Sigmoid colon (tissue), 7 donors: ENCODE results near the gene ACBD6. TPM values are rescaled to one million over a fixed set of nuclear protein-coding genes. Genes with fewer than 3 reads are reported as not detected.

ENCODE experiments used
- DNase-seq: peaks from one replicate; pipeline ENCODE4 v3.0.0-alpha.2; 2019
- H3K27ac ChIP-seq, 4 donors: fragments of 200-600 bp; sonication (generic); one replicate each; pipeline ENCODE4 v1.5.1; 2016 to 2019; ENCODE audit warnings: mild to moderate bottlenecking in 1 of 4
- H3K27me3 ChIP-seq, 3 donors: fragments of 200-600 bp; sonication (generic); one replicate each; pipeline ENCODE4 v1.5.1; 2019; ENCODE audit warnings: mild to moderate bottlenecking in 1 of 3
- H3K36me3 ChIP-seq, 4 donors: fragments of 200-600 bp; sonication (generic); one replicate each; pipeline ENCODE4 v1.5.1; 2016 to 2019
- H3K4me1 ChIP-seq, 4 donors: fragments of 200-600 bp; sonication (generic); one replicate each; pipeline ENCODE4 v1.5.1; 2017 to 2019
- H3K4me3 ChIP-seq, 4 donors: fragments of 200-600 bp; sonication (generic); one replicate each; pipeline ENCODE4 v1.5.1; 2017 to 2019; ENCODE audit warnings: mild to moderate bottlenecking in 2 of 4, moderate library complexity in 1 of 4
- H3K9me3 ChIP-seq, 4 donors: fragments of 200-600 bp in 3 of 4; sonication (generic) in 3 of 4; one replicate each; pipeline versions ENCODE4 v1.5.1 to v1.6.1; 2013 to 2019
- CTCF ChIP-seq, 4 experiments: fragments of 450-650 bp in 3 of 4; fragments of 200-600 bp in 1 of 4; IDR thresholded peaks; one replicate each; pipeline ENCODE4 v1.5.1; 2016 to 2019; ENCODE audit warnings: antibody characterized with exemption in 4 of 4, mild to moderate bottlenecking in 3 of 4, moderate library complexity in 2 of 4
- EP300 ChIP-seq, 4 donors: sonication (generic); formaldehyde crosslinking; IDR thresholded peaks; one replicate each; pipeline ENCODE4 v1.6.1; 2017; ENCODE audit warnings: antibody characterized with exemption in 4 of 4
- POLR2A ChIP-seq, 2 donors: fragments of 450-650 bp; IDR thresholded peaks; one replicate each; pipeline ENCODE4 v1.6.1; 2016; ENCODE audit warnings: antibody characterized with exemption in 2 of 2, mild to moderate bottlenecking in 2 of 2, moderate library complexity in 2 of 2
- POLR2AphosphoS5 ChIP-seq, 4 donors: sonication (generic); formaldehyde crosslinking; IDR thresholded peaks; one replicate each; pipeline ENCODE4 v1.6.1; 2017; ENCODE audit warnings: antibody characterized with exemption in 4 of 4
- WGBS, 2 donors: extraction: QIAGEN DNeasy Blood & Tissue Kit; methylation state at CpG; one replicate each; pipeline ENCODE4 v1.1.7; 2013; 5-methylcytosine and 5-hydroxymethylcytosine counted together
- intact Hi-C: fragments of 100-400 bp; cut with DNase I; formaldehyde crosslinking; loops from one replicate; pipeline ENCODE4 v1.15.1; 2023
- polyA plus RNA-seq, 3 donors: library from polyadenylated mRNA; stranded (reverse); fragments of 200-250 nt; gene quantifications; one replicate each; pipeline ENCODE4 v1.2.3, GENCODE V29; 2013
- total RNA-seq, 4 donors: library from RNA; depleted of rRNA; stranded (reverse); fragments of >200 nt; gene quantifications; one replicate each; pipeline ENCODE4 v1.1.0, GENCODE V29; 2016
- donor health status: healthy with polysubstance abuse.
- donor health status: Bipolar disorder and iron deficiency.
- donor health status: healthy.

ACBD6 gene
- total and polyA plus RNA-seq, 7 donors = 11.4 to 40.8 (median 35.5) TPM

- peak overlapping the region; percentile 74 to 93 (median 84) for H3K4me3 ChIP-seq
- intact Hi-C loops = loop anchor here (10.0 kb wide), 2 partner anchors 133 to 533 kb away; partner anchors contain the start of genes MR1 and XPR1
- no peak for DNase-seq
- no peaks in the 10 kb centered on the region for H3K9me3 ChIP-seq
- WGBS, 2 donors = 0 to 1% methylated on average over 18 of the region's 18 CpGs
- TF ChIP-seq POLR2AphosphoS5 (IDR thresholded peaks at IDR 0.05) (no peak), POLR2A (IDR thresholded peaks at IDR 0.05) (no peak), CTCF (IDR thresholded peaks at IDR 0.05) (no peak), EP300 (IDR thresholded peaks at IDR 0.05) (no peak)
- H3K27me3 ChIP-seq = no peaks in the 10 kb centered on the region
- H3K27ac ChIP-seq = peak overlapping the region; percentile 86 to 96 (median 90)
- H3K36me3 ChIP-seq = no peaks in the 10 kb centered on the region
- H3K4me1 ChIP-seq = peaks cover 0 to 24% (median 15%) of the 10 kb centered on the region in 4 donors
Observed at GRCh38 chr1:180501865-180502360, 464 bp downstream of the ACBD6 start.

GRCh38 chr1:180500689-180501088 is 1.7 kb downstream of the ACBD6 start:
- intact Hi-C loops = loop anchor here (10.0 kb wide), 2 partner anchors 134 to 534 kb away; partner anchors contain the start of genes MR1 and XPR1
- TF ChIP-seq POLR2A (IDR thresholded peaks at IDR 0.05) = no peak
- no peak for TF ChIP-seq CTCF (IDR thresholded peaks at IDR 0.05)
- TF ChIP-seq EP300 (IDR thresholded peaks at IDR 0.05) = no peak
- TF ChIP-seq POLR2AphosphoS5 (IDR thresholded peaks at IDR 0.05) = no peak
- DNase-seq = no peak
- Histone ChIP-seq H3K27me3 (no peaks in the 10 kb centered on the region), H3K36me3 (no peaks in the 10 kb centered on the region), H3K27ac (no peak overlapping the region), H3K4me1 (peaks cover 0 to 24% (median 15%) of the 10 kb centered on the region in 4 donors), H3K9me3 (no peaks in the 10 kb centered on the region), H3K4me3 (no peak overlapping the region)
- whole genome bisulfite sequencing, 2 donors = 59 to 79% methylated on average over 2 of the region's 2 CpGs

GRCh38 chr1:180498594-180498993 is 3.8 kb downstream of the ACBD6 start:
- intact Hi-C loops = no loop called here
- Histone ChIP-seq H3K4me3 (no peak overlapping the region), H3K36me3 (no peaks in the 10 kb centered on the region), H3K4me1 (peaks cover 0 to 24% (median 14%) of the 10 kb centered on the region in 4 donors), H3K27me3 (no peaks in the 10 kb centered on the region), H3K27ac (no peak overlapping the region), H3K9me3 (no peaks in the 10 kb centered on the region)
- no peak for DNase-seq
- TF ChIP-seq EP300 (IDR thresholded peaks at IDR 0.05) (no peak), CTCF (IDR thresholded peaks at IDR 0.05) (no peak), POLR2AphosphoS5 (IDR thresholded peaks at IDR 0.05) (no peak), POLR2A (IDR thresholded peaks at IDR 0.05) (no peak)
- 95 to 96% methylated on average over 4 of the region's 4 CpGs for WGBS, 2 donors

- no peaks in the 10 kb centered on the region for H3K27me3 ChIP-seq
- H3K9me3 ChIP-seq = no peaks in the 10 kb centered on the region
- H3K4me1 ChIP-seq = peaks cover 0 to 24% (median 10%) of the 10 kb centered on the region in 4 donors
- no peaks in the 10 kb centered on the region for H3K36me3 ChIP-seq
- WGBS, 2 donors = 81 to 87% methylated on average over 3 of the region's 3 CpGs
- H3K27ac ChIP-seq = no peak overlapping the region
- intact Hi-C loops = no loop called here
- H3K4me3 ChIP-seq = no peak overlapping the region
- no peak for DNase-seq
- TF ChIP-seq POLR2A (IDR thresholded peaks at IDR 0.05) (no peak), POLR2AphosphoS5 (IDR thresholded peaks at IDR 0.05) (no peak), CTCF (IDR thresholded peaks at IDR 0.05) (no peak), EP300 (IDR thresholded peaks at IDR 0.05) (no peak)
Observed at GRCh38 chr1:180497826-180498225, 4.6 kb downstream of the ACBD6 start.

GRCh38 chr1:180494370-180494769 is 8.0 kb downstream of the ACBD6 start:
- H3K27ac ChIP-seq = no peak overlapping the region
- H3K36me3 ChIP-seq = peaks cover 0 to 22% (median 0%) of the 10 kb centered on the region in 4 donors
- H3K9me3 ChIP-seq = no peaks in the 10 kb centered on the region
- no peak overlapping the region for H3K4me3 ChIP-seq
- no peak for DNase-seq
- peaks cover 0 to under 1% (median 0%) of the 10 kb centered on the region in 4 donors for H3K4me1 ChIP-seq
- no peaks in the 10 kb centered on the region for H3K27me3 ChIP-seq
- no peak for TF ChIP-seq POLR2AphosphoS5 (IDR thresholded peaks at IDR 0.05)
- no peak for TF ChIP-seq EP300 (IDR thresholded peaks at IDR 0.05)
- TF ChIP-seq CTCF (IDR thresholded peaks at IDR 0.05) = no peak
- intact Hi-C loops = no loop called here
- 70 to 77% methylated on average over 2 of the region's 2 CpGs for WGBS, 2 donors
